ENCODE measurements around the gene RAB37. TPM values are rescaled to one million over a fixed set of nuclear protein-coding genes. Genes with fewer than 3 reads are reported as not detected.

Gene RAB37
- total RNA-seq, 4 donors from 2014 or later: 0.57 to 1.7 TPM; not detected in 2

DNA sequence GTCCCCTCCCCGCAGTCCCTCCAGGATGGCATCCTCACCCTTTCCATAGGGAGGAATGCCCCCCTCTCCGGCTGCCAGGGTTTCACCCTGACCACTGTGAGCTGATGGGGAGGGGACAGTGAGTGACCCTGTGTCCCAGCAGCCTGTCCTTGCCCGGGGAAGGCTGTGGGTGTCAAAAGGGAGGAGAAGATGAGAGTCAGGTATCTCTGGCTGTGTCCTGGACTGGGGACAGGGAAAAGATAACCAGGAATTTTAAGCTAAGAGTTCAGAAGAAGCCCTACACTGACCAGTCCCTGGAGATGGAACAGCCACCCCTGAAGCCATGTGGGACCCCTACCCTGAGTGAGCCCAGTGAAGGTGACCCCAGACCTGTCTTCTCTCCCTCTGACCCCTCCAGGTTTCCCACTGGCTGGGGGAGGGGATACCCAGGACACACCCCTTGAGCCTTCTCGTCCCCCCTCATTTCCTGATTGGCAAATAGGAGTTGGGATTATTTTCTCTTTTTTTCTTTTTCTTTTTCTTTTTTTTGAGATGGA, 27.8 kb downstream of the RAB37 start:
- 85 to 95% methylated on average over 4 of the region's 4 CpGs for WGBS, 2 donors
- intact Hi-C loops (cut with DNase I; ENCODE audit: low total_unique reads): no loop called here
- TF ChIP-seq, protein P1, sequence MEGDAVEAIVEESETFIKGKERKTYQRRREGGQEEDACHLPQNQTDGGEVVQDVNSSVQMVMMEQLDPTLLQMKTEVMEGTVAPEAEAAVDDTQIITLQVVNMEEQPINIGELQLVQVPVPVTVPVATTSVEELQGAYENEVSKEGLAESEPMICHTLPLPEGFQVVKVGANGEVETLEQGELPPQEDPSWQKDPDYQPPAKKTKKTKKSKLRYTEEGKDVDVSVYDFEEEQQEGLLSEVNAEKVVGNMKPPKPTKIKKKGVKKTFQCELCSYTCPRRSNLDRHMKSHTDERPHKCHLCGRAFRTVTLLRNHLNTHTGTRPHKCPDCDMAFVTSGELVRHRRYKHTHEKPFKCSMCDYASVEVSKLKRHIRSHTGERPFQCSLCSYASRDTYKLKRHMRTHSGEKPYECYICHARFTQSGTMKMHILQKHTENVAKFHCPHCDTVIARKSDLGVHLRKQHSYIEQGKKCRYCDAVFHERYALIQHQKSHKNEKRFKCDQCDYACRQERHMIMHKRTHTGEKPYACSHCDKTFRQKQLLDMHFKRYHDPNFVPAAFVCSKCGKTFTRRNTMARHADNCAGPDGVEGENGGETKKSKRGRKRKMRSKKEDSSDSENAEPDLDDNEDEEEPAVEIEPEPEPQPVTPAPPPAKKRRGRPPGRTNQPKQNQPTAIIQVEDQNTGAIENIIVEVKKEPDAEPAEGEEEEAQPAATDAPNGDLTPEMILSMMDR (IDR thresholded peaks at IDR 0.05): no peak
- TF ChIP-seq POLR2A (IDR thresholded peaks at IDR 0.05): no peak
- no peak overlapping the region for H3K4me3 ChIP-seq (ENCODE audit: low read depth, poor library complexity, severe bottlenecking)
- no peak for DNase-seq (ENCODE audit: low spot score in 2 of 2)

DNA sequence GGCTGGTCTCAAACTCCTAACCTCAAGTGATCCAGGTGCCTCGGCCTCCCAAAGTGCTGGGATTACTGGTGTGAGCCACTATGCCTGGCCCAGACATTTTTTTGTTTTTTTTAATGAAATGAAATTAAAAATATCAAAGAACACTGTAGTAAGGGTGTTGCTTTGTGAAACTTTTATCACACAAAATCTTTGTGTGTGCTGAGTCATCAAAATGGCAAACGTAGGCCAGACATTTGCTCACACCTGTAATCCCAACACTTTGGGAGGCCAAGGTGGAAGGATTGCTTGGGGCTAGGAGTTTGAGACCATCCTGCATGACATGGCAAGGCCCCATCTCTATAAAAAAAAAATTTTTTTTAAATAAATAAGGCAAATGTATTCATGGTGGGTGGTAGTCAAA, 29.4 kb downstream of the RAB37 start:
- intact Hi-C loops (cut with DNase I; ENCODE audit: low total_unique reads): no loop called here
- no peak for DNase-seq (ENCODE audit: low spot score in 2 of 2)
- no peak overlapping the region for H3K4me3 ChIP-seq (ENCODE audit: low read depth, poor library complexity, severe bottlenecking)
- no peak for TF ChIP-seq POLR2A (IDR thresholded peaks at IDR 0.05)
- TF ChIP-seq, protein P1 (IDR thresholded peaks at IDR 0.05): no peak
- WGBS, 2 donors: 73 to 75% methylated on average over 2 of the region's 2 CpGs

DNA sequence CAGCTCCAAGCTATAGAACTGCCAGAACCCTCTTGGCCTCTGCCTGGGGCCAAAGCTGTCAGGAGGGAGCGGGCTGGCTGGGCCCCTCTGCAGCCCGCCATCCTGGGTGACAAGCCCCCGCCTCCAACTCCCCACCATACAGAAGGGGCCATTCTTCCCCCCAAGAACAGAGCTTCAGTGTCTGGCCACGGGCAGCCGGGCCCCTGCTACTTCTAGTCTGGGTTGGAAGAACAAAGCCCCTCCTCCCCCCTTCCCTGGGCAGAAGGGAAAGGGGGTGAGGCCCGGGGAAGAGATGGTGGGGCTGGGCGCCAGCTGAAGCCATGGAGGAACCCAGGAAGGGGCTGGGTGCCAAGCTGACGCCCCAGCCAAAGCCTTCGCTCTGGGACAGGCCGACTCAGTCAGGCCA, 30.1 kb downstream of the RAB37 start:
- H3K4me3 ChIP-seq (ENCODE audit: low read depth, poor library complexity, severe bottlenecking): no peak overlapping the region
- no peak for DNase-seq (ENCODE audit: low spot score in 2 of 2)
- intact Hi-C loops (cut with DNase I; ENCODE audit: low total_unique reads): no loop called here
- TF ChIP-seq POLR2A (IDR thresholded peaks at IDR 0.05): no peak
- TF ChIP-seq, protein P1 (IDR thresholded peaks at IDR 0.05): no peak
- WGBS, 2 donors: 61 to 62% methylated on average over 6 to 10 of the region's 10 CpGs

DNA sequence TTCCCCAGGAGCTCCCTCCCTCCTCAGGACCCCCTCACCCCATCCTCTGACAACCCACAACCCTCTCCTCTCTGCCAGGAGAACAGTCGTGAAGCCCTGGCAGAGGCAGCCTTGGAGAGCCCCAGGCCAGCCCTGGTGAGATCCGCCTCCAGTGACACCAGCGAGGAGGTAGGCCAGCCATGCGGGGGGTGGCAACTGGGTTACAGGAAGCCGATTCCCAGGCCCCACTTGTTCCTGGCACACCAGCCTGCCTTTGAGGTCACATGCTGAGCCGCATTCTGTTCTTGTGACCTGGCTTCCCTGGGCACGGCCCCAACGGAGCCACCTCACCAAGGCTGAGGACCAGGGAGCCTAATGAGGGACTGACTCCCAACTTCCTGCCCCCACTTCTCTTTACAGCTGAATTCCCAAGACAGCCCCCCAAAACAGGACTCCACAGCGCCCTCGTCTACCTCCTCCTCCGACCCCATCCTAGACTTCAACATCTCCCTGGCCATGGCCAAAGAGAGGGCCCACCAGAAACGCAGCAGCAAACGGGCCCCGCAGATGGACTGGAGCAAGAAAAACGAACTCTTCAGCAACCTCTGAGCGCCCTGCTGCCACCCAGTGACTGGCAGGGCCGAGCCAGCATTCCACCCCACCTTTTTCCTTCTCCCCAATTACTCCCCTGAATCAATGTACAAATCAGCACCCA, 31.2 kb downstream of the RAB37 start:
- peak in 1 of 2 donors; percentile 93 for DNase-seq (ENCODE audit: low spot score in 2 of 2)
- 55 to 63% methylated on average over 14 to 17 of the region's 17 CpGs for WGBS, 2 donors
- TF ChIP-seq POLR2A (IDR thresholded peaks at IDR 0.05): no peak
- TF ChIP-seq, protein P1 (IDR thresholded peaks at IDR 0.05): no peak
- H3K4me3 ChIP-seq (ENCODE audit: low read depth, poor library complexity, severe bottlenecking): no peak overlapping the region
- intact Hi-C loops (cut with DNase I; ENCODE audit: low total_unique reads): no loop called here

DNA sequence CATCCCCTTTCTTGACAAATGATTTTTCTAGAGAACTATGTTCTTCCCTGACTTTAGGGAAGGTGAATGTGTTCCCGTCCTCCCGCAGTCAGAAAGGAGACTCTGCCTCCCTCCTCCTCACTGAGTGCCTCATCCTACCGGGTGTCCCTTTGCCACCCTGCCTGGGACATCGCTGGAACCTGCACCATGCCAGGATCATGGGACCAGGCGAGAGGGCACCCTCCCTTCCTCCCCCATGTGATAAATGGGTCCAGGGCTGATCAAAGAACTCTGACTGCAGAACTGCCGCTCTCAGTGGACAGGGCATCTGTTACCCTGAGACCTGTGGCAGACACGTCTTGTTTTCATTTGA, 31.7 kb downstream of the RAB37 start:
- DNase-seq (ENCODE audit: low spot score in 2 of 2): no peak
- 68 to 76% methylated on average over 7 of the region's 7 CpGs for WGBS, 2 donors
- TF ChIP-seq, protein P1 (IDR thresholded peaks at IDR 0.05): no peak
- no peak for TF ChIP-seq POLR2A (IDR thresholded peaks at IDR 0.05)
- no peak overlapping the region for H3K4me3 ChIP-seq (ENCODE audit: low read depth, poor library complexity, severe bottlenecking)
- intact Hi-C loops (cut with DNase I; ENCODE audit: low total_unique reads): no loop called here

Measured in lower leg skin (tissue), 4 donors.